PC-9 (cell line): ENCODE data around the gene GUCY2F.

Experiments used
- EZH2 ChIP-seq: fragments of 200-600 bp; sonication (generic); IDR thresholded peaks from 2 replicates; pipeline ENCODE4 v1.8.0; 2017; ENCODE audit warnings: antibody characterized with exemption, low read depth
- TF ChIP-seq, protein P1 (sequence below): fragments of 200-600 bp; sonication (generic); conservative IDR thresholded peaks from 2 replicates; pipeline ENCODE4 v1.6.1; 2017; ENCODE audit warnings: mixed run types, antibody characterized with exemption, mild to moderate bottlenecking, moderate library complexity

- TF ChIP-seq, protein P1, sequence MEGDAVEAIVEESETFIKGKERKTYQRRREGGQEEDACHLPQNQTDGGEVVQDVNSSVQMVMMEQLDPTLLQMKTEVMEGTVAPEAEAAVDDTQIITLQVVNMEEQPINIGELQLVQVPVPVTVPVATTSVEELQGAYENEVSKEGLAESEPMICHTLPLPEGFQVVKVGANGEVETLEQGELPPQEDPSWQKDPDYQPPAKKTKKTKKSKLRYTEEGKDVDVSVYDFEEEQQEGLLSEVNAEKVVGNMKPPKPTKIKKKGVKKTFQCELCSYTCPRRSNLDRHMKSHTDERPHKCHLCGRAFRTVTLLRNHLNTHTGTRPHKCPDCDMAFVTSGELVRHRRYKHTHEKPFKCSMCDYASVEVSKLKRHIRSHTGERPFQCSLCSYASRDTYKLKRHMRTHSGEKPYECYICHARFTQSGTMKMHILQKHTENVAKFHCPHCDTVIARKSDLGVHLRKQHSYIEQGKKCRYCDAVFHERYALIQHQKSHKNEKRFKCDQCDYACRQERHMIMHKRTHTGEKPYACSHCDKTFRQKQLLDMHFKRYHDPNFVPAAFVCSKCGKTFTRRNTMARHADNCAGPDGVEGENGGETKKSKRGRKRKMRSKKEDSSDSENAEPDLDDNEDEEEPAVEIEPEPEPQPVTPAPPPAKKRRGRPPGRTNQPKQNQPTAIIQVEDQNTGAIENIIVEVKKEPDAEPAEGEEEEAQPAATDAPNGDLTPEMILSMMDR = no peak
- no peak for TF ChIP-seq EZH2
Observed at GRCh38 chrX:109501176-109501575, 19.3 kb upstream of the GUCY2F start.
